ENCODE data around the gene RGS1.

- TF ChIP-seq CTCF (IDR thresholded peaks at IDR 0.05) (no peak), POLR2A (IDR thresholded peaks at IDR 0.05) (no peak), POLR2AphosphoS5 (IDR thresholded peaks at IDR 0.05; ENCODE audit: insufficient read depth in 1 of 2, low read depth in 1 of 2) (no peak)
Observed at GRCh38 chr1:192543445-192543844, 32.1 kb upstream of the RGS1 start.

All from vagina (tissue), 2 donors.